Activated CD8-positive, alpha-beta T cell treated with anti-CD3 and anti-CD28 coated beads, Interleukin-2, amount 10 ng/mL, durations not matched to agents 7 days and 5 days (primary cell): ENCODE data around the gene OR6C3. TPM values are rescaled to one million over a fixed set of nuclear protein-coding genes. Genes with fewer than 3 reads are reported as not detected.
"Not testable (repeated sequence)": the region's sequence is repeated elsewhere in the genome, so short reads cannot be mapped to it uniquely, and the experiment has no call there.

Source experiments
- ATAC-seq: fragments of 150-1000 bp; cut with Tn5 transposase; one replicate; pipeline ENCODE4 v1.10.0; 2021; ENCODE audit warnings: moderate library complexity
- CTCF ChIA-PET: fragments of 350-600 bp; sonication (Branson Sonifier 250); formaldehyde crosslinking; loops from one replicate; lab custom pipeline; 2021; ENCODE audit warnings: antibody characterized with exemption; lab: Charles Lee
- POLR2A ChIA-PET: fragments of 350-600 bp; sonication (Branson Sonifier 250); formaldehyde crosslinking; loops from one replicate; lab custom pipeline; 2021; ENCODE audit warnings: antibody characterized with exemption; lab: Charles Lee
- DNase-seq: peaks from one replicate; pipeline ENCODE4 v3.0.0-alpha.2; 2020
- H3K27ac Mint-ChIP-seq: one replicate; pipeline ENCODE4 v1.8.0; 2021; ENCODE audit warnings: mild to moderate bottlenecking, mixed read lengths
- H3K27me3 Mint-ChIP-seq: one replicate; pipeline ENCODE4 v1.8.0; 2021; ENCODE audit warnings: low read depth, mixed read lengths
- H3K36me3 Mint-ChIP-seq: one replicate; pipeline ENCODE4 v1.8.0; 2021; ENCODE audit warnings: low read depth, mixed read lengths
- H3K4me1 Mint-ChIP-seq: one replicate; pipeline ENCODE4 v1.8.0; 2021; ENCODE audit warnings: low read depth, mixed read lengths
- H3K4me3 Mint-ChIP-seq: one replicate; pipeline ENCODE4 v1.8.0; 2021; ENCODE audit warnings: mild to moderate bottlenecking, mixed read lengths
- H3K9me3 Mint-ChIP-seq: one replicate; pipeline ENCODE4 v1.8.0; 2022; ENCODE audit warnings: mixed read lengths; ENCODE audit not compliant: insufficient read depth
- total RNA-seq, 2 experiments: library from RNA; stranded (reverse); gene quantifications; one replicate each; pipeline ENCODE4 v1.2.3, GENCODE V29; 2021

The OR6C3 gene
- total RNA-seq, result not detected

DNA sequence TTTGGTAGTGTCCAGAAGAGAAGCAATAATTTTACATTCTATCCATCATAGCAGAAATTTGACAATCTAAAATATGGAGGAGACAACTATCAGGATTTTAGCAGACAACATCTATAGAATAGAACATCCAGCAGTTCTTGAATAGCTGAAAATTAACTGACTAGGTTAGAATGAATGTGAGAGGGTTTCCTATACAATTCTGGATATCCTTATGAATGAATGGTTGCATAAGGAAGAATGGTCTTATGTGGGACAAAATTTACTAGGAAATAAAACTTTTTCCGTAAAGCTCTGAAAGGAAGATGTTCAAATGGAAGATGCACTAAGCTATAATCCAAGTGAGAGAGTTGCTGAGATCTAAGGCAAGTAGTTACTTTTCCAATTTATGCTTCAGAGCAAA is at the start of gene OR6C3:
Gene OR6C3, plus strand, starts transcription at position 301 of the 400 bp plus-strand sequence. CDS start 955 bp downstream, outside the sequence.
- Mint-ChIP-seq H3K27me3 (peaks cover 5% of the 10 kb centered on the region), H3K36me3 (no peaks in the 10 kb centered on the region), H3K4me3 (no peak within 1 kb of the TSS), H3K4me1 (no peaks in the 10 kb centered on the region), H3K27ac (no peak within 1 kb of the TSS), H3K9me3 (no peaks in the 10 kb centered on the region)
- DNase-seq (no peak), ATAC-seq (no peak)
- CTCF ChIA-PET, result no interaction called here
- POLR2A ChIA-PET, result no interaction called here

DNA sequence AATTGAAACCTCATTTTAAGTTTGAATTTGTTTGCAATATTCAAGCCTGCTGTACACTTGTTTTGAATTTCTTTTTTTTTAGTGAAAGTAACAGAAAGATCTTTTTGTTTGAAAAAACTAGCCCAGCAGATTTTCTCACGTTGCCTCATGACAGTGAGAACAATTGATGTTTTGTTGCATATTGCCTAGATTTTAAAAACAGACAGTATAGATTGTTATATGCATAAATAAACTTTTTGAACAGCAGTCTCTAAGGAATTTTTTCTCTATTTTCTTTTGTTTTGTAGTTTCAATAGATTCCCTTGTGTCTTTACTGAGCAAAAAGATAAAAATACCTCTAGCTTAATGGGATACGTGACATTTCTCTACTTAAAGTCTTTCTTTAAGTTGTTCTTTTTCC is 49.6 kb upstream of the OR6C3 start:
- H3K27ac Mint-ChIP-seq, result no peak overlapping the region
- no peaks in the 10 kb centered on the region for H3K36me3 Mint-ChIP-seq
- no peak overlapping the region for H3K4me3 Mint-ChIP-seq
- ATAC-seq (no peak), DNase-seq (no peak)
- ChIA-PET CTCF (no interaction called here), POLR2A (no interaction called here)
- no peaks in the 10 kb centered on the region for H3K4me1 Mint-ChIP-seq
- H3K9me3 Mint-ChIP-seq, result no peaks in the 10 kb centered on the region
- H3K27me3 Mint-ChIP-seq, result peaks cover 11% of the 10 kb centered on the region

DNA sequence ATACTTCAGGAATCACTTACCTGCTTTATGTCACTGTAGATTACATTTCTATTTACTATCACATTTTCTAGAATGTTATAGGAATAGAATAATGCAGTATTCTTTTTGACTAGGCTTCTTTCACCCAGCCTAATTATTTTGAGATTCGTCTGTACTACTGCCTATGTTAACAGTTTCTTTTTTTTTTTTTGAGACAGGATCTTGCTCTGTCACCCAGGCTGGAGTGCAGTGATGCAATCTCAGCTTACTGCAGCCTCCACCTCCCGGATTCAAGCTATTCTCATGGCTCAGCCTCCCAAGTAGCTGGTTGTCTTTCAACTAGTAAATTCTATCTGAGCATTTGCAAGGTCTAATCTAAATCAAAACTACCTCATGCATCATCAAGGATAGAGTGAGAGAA is 40.5 kb upstream of the OR6C3 start:
- POLR2A ChIA-PET, result no interaction called here
- Mint-ChIP-seq H3K9me3 (no peaks in the 10 kb centered on the region), H3K4me1 (no peaks in the 10 kb centered on the region), H3K36me3 (no peaks in the 10 kb centered on the region), H3K27ac (no peak overlapping the region), H3K4me3 (no peak overlapping the region), H3K27me3 (no peaks in the 10 kb centered on the region)
- CTCF ChIA-PET, result no interaction called here
- no peak for ATAC-seq
- DNase-seq, result no peak

DNA sequence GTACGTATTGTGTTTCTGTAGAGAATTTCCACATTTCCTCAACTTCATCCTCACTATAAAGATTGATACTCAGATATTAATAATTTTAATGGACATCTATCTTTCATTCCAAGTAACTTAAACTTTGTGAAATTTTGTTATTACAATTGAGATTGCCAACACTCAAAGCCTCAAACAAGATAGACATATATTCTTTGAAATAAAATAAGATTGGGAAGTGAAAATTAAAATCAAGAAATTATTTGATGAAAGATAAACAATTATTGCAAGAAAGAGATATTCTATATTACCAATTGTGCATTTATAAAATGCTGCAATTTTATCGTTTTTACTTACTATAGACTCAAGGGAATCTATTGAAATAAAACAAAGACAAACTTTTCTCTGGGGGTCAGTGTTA is 34.1 kb upstream of the OR6C3 start, which contains the start of gene OR6C6:
Gene OR6C6, minus strand, starts transcription at position 101 of the 400 bp plus-strand sequence. CDS start 1,337 bp downstream, outside the sequence.
- ChIA-PET POLR2A (no interaction called here), CTCF (no interaction called here)
- H3K36me3 Mint-ChIP-seq, result no peaks in the 10 kb centered on the region
- peaks cover 2% of the 10 kb centered on the region for H3K27me3 Mint-ChIP-seq
- H3K4me1 Mint-ChIP-seq, result no peaks in the 10 kb centered on the region
- ATAC-seq (no peak), DNase-seq (no peak)
- H3K4me3 Mint-ChIP-seq, result no peak within 1 kb of the TSS
- no peak within 1 kb of the TSS for H3K27ac Mint-ChIP-seq
- no peaks in the 10 kb centered on the region for H3K9me3 Mint-ChIP-seq

DNA sequence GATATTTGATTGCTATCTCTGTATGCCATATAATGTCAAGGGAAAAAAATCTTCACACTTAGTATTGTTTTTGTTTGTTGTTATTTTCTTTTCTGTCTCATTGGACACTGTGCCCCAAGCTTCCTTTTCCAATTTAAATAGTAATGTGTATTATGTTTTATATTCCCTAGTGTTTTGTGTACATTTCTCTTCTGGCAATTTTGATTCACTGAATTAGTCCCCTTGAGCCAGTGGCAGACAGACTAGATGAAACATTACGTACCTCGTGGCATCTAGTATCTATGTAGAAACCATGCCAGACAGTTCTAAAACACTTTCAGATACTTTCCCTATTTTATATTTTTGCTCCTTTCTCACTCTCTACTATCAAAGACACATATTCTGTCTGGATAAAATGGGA is 16.5 kb upstream of the OR6C3 start, which contains the start of gene OR6C1:
Gene OR6C1, plus strand, starts transcription at position 301 of the 400 bp plus-strand sequence. CDS start 6,257 bp downstream, outside the sequence.
- H3K27ac Mint-ChIP-seq, result no peak within 1 kb of the TSS
- no peaks in the 10 kb centered on the region for H3K9me3 Mint-ChIP-seq
- no peaks in the 10 kb centered on the region for H3K36me3 Mint-ChIP-seq
- DNase-seq (no peak), ATAC-seq (no peak)
- POLR2A ChIA-PET, result no interaction called here
- H3K27me3 Mint-ChIP-seq, result peaks cover 13% of the 10 kb centered on the region
- CTCF ChIA-PET, result no interaction called here
- H3K4me1 Mint-ChIP-seq, result no peaks in the 10 kb centered on the region
- H3K4me3 Mint-ChIP-seq, result no peak within 1 kb of the TSS

DNA sequence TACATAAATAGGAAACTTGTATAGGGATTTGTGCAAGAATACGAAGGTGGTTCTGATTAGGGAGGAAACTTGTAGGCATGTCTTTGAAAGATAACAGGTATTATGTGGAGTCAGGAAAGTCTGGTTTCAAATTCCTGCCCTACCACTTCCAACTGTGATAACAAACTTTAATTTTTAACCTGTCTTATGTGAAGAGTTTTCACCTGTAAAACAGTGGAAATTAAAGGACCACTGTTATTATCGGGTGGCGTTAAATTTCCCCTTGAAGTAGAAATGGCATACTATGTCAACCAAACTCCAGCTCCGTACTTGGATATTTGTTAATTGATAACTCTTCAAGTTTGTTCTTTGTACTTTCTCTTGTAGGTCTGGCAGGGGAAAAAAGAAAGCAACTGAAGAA is 10.3 kb upstream of the OR6C3 start:
- Mint-ChIP-seq H3K27ac (no peak overlapping the region), H3K4me1 (no peaks in the 10 kb centered on the region), H3K36me3 (no peaks in the 10 kb centered on the region), H3K9me3 (no peaks in the 10 kb centered on the region), H3K4me3 (no peak overlapping the region), H3K27me3 (peaks cover 8% of the 10 kb centered on the region)
- DNase-seq (no peak), ATAC-seq (no peak)
- ChIA-PET CTCF (no interaction called here), POLR2A (no interaction called here)

DNA sequence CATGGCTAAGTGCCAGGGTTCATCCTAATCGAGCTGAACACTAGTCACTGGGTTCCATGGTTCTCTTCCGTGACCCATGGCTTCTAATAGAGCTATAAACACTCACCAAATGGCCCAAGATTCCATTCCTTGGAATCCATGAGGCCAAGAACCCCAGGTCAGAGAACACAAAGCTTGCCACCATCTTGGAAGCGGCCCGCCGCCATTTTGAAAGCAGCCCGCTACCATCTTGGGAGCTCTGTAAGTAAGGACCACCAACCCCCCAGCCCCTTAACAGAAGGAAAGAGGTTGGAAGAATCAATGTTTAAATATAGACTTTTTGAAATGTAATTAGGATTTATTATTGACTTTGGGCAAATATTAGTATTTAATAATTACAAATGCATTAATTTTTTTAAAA is 4.7 kb upstream of the OR6C3 start:
- H3K9me3 Mint-ChIP-seq, H3K4me3 Mint-ChIP-seq, POLR2A ChIA-PET, ATAC-seq, H3K27me3 Mint-ChIP-seq, H3K27ac Mint-ChIP-seq, H3K4me1 Mint-ChIP-seq, DNase-seq, CTCF ChIA-PET, H3K36me3 Mint-ChIP-seq: not testable (repeated sequence)

DNA sequence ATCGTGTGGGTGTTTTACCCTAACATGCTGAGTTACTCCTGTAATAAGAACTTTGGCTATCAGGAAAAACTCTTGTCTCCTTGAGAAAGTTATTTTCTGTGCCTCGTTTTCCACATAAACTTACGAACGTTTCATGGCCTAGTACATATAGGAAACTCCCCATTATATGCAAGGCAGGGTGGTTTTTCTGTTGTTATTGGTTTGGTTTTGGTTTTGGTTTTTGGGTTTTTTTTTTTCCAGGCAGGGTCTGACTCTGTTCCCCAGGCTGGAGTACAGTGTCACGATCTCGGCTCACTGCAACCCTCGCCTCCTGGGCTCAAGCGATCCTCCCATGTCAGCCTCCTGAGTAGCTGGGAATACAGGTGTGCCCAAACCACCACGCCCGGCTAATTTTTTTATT is 5.5 kb downstream of the OR6C3 start:
- Mint-ChIP-seq H3K36me3 (no peaks in the 10 kb centered on the region), H3K4me3 (no peak overlapping the region), H3K9me3 (no peaks in the 10 kb centered on the region), H3K4me1 (no peaks in the 10 kb centered on the region), H3K27ac (no peak overlapping the region), H3K27me3 (peaks cover 7% of the 10 kb centered on the region)
- ChIA-PET POLR2A (no interaction called here), CTCF (no interaction called here)
- ATAC-seq (no peak), DNase-seq (no peak)

DNA sequence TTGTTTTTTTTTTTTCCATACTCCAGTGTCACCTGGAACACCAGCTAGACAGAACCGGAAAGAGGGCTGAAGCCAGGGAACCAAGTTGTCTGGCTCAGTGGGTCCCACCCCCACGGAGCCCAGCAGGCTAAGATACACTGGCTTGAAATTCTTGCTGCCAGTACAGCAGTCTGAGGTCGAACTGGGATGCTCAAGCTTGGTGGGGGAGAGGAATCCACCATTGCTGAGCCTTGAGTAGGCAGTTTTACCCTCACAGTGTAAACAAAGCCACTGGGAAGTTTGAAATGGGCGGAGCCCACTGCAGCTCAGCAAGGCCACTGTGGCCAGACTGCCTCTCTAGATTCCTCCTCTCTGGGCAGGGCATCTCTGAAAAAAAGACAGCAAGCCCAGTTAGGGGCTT is 24.8 kb downstream of the OR6C3 start:
- H3K27ac Mint-ChIP-seq, DNase-seq, H3K4me3 Mint-ChIP-seq, H3K36me3 Mint-ChIP-seq, H3K27me3 Mint-ChIP-seq, ATAC-seq, POLR2A ChIA-PET, H3K9me3 Mint-ChIP-seq, H3K4me1 Mint-ChIP-seq, CTCF ChIA-PET: not testable (repeated sequence)

DNA sequence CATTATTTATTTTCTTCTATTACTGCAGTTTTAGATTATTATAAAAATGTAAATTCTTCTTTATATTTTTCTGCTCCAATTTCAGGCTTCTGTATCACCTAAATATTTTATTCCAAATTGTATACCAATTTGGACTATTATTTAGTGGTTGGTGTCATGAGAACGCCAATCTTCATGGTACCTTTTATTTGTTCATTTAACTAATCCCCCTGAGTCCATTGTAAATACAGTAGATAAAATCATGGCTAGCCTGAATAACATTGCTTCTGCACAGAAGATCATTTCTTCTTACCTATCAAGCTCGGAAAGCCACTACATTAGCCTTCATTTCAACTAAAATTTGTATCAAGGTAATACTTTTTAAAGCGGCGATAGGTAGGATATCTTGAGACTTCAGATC is 32.1 kb downstream of the OR6C3 start, which contains the start of gene OR6C75:
Gene OR6C75, plus strand, starts transcription at position 301 of the 400 bp plus-strand sequence. CDS start 2,136 bp downstream, outside the sequence.
- peaks cover 6% of the 10 kb centered on the region for H3K27me3 Mint-ChIP-seq
- no peaks in the 10 kb centered on the region for H3K4me1 Mint-ChIP-seq
- no peak for DNase-seq
- H3K36me3 Mint-ChIP-seq, result no peaks in the 10 kb centered on the region
- H3K9me3 Mint-ChIP-seq, result no peaks in the 10 kb centered on the region
- no peak within 1 kb of the TSS for H3K4me3 Mint-ChIP-seq
- no peak for ATAC-seq
- ChIA-PET CTCF (interaction anchor here (1.2 kb wide), 1 partner anchor 11 kb away, joined by 3 read pairs; no protein-coding TSS in a partner anchor), POLR2A (no interaction called here)
- H3K27ac Mint-ChIP-seq, result no peak within 1 kb of the TSS

DNA sequence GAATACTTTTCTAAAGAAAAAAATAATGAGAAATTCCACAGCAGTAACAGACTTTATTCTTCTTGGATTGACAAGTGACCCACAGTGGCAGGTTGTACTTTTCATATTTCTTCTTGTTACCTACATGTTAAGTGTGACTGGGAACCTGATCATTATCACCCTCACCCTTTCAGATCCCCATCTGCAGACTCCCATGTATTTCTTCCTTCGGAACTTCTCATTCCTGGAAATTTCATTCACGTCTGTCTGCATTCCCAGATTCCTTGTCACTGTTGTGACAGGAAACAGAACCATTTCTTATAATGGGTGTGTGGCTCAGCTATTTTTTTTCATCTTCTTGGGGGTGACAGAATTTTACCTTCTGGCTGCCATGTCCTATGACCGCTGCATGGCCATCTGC is 34.5 kb downstream of the OR6C3 start:
- no peaks in the 10 kb centered on the region for H3K9me3 Mint-ChIP-seq
- peaks cover 6% of the 10 kb centered on the region for H3K27me3 Mint-ChIP-seq
- ATAC-seq (no peak), DNase-seq (no peak)
- CTCF ChIA-PET, result no interaction called here
- no peaks in the 10 kb centered on the region for H3K36me3 Mint-ChIP-seq
- no peaks in the 10 kb centered on the region for H3K4me1 Mint-ChIP-seq
- POLR2A ChIA-PET, result no interaction called here
- H3K4me3 Mint-ChIP-seq, result no peak overlapping the region
- H3K27ac Mint-ChIP-seq, result no peak overlapping the region

DNA sequence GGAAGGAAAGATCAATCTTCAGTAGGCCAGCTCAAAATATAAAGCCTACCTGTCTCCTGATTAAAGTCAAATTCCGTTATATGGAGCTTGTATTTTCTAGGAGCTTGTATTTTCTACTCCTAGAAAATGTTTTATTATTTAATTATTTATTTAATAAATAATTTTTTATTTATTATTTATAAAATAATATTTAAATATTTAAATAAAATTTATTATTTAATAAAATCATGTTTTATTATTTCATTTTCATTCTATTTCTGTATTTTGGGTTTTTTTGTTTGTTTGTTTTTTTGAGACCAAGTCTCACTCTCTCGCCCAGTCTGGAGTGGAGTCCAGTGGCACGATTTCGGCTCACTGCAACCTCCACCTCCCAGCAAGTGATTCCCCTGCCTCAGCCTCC is 42.0 kb downstream of the OR6C3 start:
- Mint-ChIP-seq H3K27ac (no peak overlapping the region), H3K4me3 (no peak overlapping the region), H3K9me3 (no peaks in the 10 kb centered on the region), H3K4me1 (no peaks in the 10 kb centered on the region), H3K36me3 (no peaks in the 10 kb centered on the region), H3K27me3 (no peaks in the 10 kb centered on the region)
- POLR2A ChIA-PET, result no interaction called here
- CTCF ChIA-PET, result no interaction called here
- ATAC-seq (no peak), DNase-seq (no peak)
